GM19043 (cell line): ENCODE measurements around the gene PIEZO1.
"Not testable (repeated sequence)": the region's sequence is repeated elsewhere in the genome, so short reads cannot be mapped to it uniquely, and the experiment has no call there.

Experiments
- ATAC-seq: cut with Tn5 transposase; IDR thresholded peaks from one replicate; pipeline ENCODE4 v1.9.1; 2021; ENCODE audit warnings: low read depth; ENCODE audit not compliant: unreplicated experiment

PIEZO1 gene

DNA sequence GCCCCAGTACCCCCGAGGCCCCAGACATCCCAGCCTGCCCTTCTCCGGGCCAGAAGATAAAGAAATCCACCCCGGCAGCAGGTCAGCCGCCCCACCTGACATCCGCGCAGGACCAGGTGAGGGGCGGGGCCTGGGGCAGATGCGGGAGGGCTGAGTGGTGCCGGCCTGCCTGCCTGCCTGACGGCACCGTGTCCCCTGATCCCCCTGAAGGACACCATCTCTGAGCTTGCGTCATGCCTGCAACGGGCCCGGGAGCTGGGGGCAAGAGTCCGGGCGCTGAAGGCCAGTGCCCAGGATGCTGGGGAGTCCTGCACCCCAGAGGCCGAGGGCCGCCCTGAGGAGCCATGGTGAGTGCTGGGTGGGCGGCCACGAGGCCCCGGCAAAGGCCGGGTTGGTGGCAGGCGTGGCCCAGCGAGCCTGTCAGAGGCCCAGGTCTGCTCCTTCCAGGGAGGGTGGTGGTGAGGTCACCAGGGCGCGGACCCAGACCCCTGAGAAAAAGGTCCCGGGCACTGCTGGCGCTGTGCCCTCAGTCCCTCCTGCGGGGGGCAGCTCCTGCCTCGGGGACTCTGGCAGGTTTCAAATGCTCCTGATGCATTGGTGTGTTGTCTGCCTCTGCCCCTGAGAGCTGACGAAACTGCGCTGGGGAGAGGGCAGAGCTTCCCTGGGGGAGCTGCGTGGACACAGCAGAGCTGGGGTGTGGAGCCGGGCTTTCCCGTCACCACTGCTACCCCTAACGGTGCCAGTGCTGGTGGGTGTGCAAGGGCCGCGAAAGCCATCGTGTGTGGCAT is 19.7 kb upstream of the PIEZO1 start:
- no peak for ATAC-seq

DNA sequence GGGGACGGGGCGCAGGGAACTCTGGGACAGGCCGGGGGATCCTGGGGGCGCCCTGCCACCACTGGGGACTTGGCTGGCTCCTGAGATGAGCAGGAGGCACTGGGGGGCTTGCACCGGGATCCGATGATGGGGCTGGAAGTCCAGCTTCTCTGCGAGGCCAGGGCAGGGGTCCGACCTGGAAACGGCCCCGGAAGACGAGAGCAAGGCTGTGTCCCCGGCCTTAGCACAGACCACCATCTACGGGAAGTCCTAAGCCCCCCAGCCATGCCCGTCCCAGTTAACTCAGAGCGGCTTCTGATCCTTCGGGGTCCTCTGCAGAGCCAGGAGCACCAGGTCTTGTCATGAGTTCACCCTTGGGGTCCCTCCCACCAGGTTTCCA is 19.1 kb upstream of the PIEZO1 start:
- no peak for ATAC-seq

DNA sequence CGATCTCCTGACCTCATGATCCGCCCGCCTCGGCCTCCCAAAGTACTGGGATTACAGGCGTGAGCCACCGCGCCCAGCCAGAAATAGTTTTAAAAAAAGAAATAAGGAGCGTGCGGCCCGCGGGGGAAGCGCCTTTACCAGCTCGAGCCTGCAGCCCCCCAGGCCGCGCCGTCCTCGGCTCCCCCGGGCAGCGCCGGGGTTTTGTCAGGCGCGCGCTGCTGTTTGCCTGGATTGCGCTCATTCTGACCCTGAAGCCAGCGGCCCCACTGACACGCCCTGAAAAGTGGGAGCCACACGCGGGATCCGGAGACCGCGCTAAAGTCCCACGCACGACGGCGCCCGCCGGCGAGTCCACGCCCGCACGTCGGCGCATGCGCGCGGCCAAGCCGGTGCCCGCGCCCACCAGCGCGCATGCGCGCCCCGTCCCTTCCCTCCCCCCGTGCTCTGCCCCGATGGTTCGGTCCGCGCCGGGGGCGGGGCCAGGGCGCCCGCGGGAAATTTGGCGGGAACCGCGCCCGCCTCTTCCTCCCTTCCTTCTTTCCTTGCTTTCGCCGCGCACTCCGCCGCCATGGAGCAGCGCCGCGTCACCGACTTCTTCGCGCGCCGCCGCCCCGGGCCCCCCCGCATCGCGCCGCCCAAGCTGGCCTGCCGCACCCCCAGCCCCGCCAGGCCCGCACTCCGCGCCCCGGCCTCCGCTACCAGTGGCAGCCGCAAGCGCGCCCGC is 18.4 kb upstream of the PIEZO1 start, which contains the start of gene CDT1:
Gene CDT1 (plus strand): TSS at position 526 of the 724 bp plus-strand sequence. CDS start 43 bp downstream, at position 569.
- no peak for ATAC-seq

GRCh38 chr16:88800277-88800592 is 15.2 kb upstream of the PIEZO1 start:
- no peak for ATAC-seq

DNA sequence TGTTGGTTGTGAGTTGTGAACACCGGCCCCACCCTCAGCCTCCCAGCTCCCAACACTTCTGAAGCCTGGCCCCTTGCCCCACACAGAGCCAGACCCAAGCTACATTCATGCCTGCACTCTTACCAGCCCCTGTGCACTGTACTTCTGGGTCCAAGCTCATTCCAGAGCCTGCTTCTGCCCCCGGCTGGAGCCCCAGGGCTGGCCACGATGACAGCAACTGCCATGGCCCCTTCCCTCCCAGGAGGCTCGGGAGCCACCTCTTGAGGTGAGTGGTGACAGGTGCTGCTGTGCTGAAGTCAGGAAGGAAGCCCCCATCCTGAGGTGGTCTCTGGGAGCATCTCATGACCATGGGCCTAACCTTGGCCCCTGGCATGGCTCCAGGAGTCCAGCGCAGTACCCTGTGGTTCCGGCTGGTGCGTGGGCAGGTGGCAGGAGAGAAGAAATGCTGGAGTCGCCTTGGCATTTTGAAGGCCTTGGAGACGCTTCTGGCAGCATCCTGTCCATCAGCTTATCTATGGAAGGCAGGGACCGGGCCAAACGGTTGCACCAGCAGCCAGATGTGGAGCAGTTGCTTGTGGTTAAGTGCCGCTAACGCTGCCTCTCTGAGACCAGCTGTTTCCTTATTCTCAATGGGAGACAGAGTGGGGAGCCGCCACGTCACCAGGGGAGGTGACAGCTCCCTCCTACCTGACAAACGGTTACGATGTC is 14.7 kb upstream of the PIEZO1 start:
- no peak for ATAC-seq

DNA sequence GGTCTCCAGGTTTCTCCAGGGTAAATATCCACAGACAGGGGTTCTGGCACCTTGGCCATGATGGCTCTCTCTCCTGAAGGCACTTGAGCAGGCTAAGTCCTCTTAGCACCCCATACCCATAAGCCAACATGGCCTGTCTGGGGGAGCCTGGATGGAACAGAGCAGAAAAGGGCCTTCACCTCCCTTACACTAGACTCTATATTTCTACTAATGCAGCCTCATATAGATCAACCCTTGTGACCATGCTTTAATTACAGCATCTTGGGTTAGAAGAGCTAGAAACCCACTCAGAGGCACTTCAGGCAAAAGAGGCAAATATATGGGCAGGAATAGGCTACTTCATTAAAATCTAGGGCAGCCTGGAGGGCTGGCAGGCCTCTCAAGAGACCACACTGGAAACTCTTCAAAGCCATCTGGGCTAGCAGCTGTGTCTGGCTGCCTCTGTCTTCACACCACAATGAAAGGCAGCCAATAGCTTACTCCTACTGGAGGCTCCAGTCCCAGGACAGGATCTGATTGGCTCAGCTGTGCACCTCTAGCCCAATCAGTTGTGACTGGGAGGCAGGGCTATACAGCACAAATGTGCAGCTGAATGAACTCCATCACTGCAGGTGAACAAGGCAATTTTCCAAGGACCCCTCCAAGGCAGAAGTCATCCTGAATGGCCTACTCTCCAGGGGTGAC is 13.9 kb upstream of the PIEZO1 start:
- no peak for ATAC-seq

- ATAC-seq = no peak
Observed at GRCh38 chr16:88798073-88798472, 13.1 kb upstream of the PIEZO1 start.

DNA sequence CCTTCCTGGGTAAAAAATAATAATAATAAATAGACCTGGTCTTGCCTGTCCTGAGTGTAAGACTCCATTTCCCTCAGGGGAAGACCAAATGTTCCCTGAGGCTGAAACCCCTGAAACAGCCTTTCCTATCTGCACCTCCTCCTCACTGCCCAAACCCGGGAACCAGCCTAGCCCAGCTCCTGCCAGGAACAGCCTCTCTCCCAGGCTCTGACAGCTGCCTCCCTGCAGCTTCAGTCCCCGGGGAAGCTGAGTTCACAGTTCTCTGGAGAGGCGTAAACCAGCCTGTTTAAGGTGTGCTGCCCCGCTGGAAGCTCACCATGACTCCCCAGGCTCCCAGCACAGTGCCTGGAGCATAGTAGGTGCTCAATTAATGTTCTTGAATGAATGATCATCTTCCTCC is 11.3 kb upstream of the PIEZO1 start:
- ATAC-seq = no peak

DNA sequence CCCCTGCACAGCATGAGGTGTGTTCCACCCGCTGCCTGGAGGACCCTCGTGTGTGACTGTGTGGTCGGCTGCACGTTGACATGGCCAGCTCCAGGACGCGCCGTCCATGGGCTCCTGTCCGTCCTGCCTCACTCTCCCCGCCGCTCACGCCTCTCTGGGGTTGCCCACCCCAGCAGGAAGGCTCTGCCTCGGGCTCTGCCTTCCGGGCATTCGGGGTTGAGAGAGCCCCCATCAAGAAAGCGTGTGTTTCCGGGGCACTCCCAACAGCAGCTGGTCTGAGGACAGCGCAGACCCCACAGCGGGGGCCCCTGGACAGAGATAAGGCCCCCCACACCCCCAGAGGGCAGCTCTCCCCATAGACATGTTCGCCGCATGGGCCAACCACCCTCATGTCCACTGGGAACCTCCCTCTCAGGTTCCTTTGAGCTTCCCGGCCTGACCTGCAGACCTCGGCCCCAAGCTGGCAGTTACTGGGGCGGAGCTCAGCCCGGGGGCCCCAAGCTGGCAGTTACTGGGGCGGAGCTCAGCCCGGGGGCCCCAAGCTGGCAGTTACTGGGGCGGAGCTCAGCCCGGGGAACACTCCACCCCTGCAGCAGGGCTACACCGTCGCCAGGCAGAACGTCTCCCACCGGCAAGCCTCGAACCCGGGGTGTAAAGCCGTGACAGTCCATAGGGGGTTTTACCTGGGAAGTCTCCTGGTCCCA is 8.4 kb upstream of the PIEZO1 start:
- ATAC-seq = no peak

- ATAC-seq = no peak
Observed at GRCh38 chr16:88792668-88793250, 7.7 kb upstream of the PIEZO1 start.

DNA sequence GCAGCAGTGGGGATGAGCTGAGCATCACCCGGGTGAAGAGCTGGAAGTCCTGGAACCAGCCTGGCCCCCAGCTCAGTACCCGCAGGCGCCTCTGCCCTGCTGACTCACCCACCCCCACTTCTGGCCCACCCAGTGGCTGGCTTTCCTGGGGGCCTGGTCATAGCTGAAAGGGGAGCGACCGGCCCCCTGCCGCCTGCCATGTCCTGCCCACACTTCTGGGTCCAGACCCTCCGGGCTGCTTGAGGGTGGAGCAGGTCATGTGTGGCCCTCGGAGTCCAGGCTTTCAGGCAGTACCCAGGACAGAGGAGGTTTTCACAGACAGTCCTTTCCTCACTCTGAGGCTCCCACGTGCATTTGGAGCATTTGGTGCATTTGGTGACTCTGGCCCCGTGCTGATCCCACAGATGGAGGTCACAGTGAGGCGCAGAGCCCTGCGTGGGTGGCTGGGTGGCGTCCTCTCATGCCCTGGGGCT is 7.1 kb upstream of the PIEZO1 start:
- ATAC-seq = no peak

GRCh38 chr16:88790312-88791211 is 5.5 kb upstream of the PIEZO1 start:
- no peak for ATAC-seq

- ATAC-seq = no peak
Observed at GRCh38 chr16:88789594-88789993, 4.6 kb upstream of the PIEZO1 start.

GRCh38 chr16:88788749-88789148 is 3.7 kb upstream of the PIEZO1 start:
- not testable (repeated sequence) for ATAC-seq

DNA sequence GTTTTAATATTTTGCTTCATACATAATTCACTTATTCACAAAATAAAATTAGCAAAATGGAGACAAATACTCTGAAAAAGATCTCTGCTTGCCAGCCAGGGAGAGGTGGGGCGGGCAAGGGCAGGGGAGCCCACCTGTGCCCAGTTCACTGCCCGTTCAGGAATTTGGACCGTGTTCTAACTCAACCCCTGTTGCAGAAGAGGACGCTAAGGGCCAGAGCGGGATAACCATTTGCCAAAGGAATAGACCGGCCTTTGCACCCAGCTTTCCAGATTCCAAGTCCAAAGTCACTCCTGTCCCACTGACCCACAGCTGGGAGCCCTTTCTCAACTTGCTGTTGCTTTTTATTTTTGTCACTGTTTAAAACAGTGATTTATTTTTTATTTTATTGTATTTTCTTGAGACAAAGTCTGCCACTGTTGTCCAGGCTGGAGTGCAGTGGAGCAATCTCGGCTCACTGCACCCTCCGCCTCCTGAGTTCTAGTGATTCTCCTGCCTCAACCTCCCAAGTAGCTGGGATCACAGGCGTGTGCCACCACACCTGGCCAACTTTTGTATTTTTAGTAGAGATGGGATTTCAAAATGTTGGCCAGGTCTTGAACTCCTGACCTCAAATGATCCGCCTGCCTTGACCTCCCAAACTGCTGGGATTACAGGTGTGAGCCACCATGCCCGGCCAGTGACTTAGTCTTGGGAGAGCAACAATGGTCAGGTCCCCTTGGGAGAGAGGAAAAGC is 2.7 kb upstream of the PIEZO1 start:
- no peak for ATAC-seq

DNA sequence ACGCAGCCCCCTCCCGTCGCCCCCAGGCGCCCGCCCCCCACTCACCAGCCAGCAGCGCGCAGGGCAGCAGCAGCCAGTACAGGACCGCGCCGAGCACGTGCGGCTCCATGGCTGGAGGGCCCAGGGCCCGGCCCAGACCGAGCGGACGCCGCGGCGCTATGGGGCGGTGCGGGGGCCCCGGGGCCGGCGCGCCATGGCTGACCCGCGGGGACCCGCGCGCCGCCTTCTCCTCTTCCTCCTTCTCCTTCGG is 239 bp downstream of the PIEZO1 start:
- ATAC-seq = no peak

DNA sequence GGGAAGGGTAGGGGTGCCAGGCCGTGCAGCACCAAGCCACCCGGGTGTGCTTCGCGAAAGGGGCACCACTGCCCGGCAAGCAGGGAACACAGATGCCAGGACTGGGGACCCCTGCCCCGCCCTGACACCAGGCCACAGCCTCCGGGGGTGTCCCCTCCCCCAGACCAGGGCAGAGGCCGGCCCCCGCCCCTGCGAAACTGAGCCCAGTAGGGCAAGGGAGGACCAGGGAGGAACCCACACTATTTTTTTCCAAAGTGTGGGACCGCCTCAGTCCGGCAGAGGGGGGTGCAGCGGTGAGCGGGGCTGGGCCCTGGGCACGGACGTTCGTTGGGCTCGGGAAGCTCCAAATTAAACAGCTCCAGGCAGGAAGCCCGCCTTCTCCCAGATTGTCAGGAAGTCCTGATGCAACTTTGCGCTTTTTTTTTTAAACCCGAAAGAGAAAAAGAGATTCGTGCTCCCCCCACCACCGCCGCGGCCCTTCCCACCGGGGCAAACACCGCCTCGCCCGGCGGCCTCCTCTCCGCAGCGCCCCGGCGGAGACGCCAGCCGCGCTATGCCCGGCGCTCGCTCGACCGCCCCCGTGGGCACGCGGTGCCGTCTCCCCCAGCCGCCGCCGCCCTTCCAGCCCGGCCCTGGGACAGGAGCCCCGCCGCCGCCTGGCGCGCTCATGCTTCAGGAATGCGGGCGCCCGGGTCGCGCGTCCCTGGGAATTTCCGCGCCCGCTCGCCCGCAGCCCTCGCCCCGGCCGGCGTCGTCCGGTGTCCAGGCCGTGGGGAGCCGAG is 755 bp downstream of the PIEZO1 start:
- no peak for ATAC-seq
